HG03097 (cell line): ENCODE results near the gene CMAS.

Source experiments
- ATAC-seq: cut with Tn5 transposase; IDR thresholded peaks from one replicate; pipeline ENCODE4 v1.9.1; 2021; ENCODE audit not compliant: unreplicated experiment, low FRiP score

The CMAS gene

DNA sequence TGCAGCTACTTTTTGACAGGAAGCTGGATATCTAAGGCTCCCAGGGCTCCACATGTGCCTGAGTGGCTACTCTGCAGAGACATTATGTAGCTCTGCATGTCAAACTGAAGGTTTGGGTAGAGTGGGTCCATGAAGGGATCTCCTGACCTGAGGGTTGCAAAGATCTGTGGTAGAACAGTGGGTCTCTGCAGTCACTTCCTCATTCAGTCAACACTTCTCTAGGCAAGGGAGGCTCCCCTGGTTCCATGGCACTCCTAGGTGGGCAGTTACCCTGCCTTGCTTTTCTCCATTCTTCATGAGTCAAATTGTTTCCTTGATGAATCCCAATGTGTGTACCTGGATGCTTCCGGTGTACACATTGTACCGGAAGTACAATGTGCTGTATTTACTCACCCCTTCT, 57.4 kb downstream of the CMAS start:
- ATAC-seq = no peak

GRCh38 chr12:22105542-22105941, 59.5 kb downstream of the CMAS start:
- ATAC-seq = no peak

DNA sequence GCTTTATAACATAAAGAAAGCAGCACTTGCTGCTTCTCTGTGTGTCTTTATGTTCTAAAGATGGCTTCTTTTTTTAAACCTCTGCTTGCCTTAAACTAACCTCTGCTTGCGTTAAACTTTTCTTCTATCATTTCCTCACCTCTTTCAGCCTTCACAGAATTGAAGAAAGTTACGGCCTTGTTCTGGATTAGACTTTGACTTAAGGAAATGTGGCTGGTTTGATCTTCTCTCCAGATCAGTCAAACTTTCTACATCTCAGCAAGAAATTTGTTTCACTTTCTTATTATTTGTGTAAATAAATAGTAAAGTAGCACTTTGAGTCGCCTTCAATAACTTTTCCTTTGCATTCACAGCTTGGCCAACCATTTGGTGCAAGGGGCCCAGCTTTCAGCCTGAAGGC, 64.2 kb downstream of the CMAS start:
- no peak for ATAC-seq
